Measurements from ENCODE around the gene CPAMD8.
"Not testable (repeated sequence)": the region's sequence is repeated elsewhere in the genome, so short reads cannot be mapped to it uniquely, and the experiment has no call there.

The CPAMD8 gene

DNA sequence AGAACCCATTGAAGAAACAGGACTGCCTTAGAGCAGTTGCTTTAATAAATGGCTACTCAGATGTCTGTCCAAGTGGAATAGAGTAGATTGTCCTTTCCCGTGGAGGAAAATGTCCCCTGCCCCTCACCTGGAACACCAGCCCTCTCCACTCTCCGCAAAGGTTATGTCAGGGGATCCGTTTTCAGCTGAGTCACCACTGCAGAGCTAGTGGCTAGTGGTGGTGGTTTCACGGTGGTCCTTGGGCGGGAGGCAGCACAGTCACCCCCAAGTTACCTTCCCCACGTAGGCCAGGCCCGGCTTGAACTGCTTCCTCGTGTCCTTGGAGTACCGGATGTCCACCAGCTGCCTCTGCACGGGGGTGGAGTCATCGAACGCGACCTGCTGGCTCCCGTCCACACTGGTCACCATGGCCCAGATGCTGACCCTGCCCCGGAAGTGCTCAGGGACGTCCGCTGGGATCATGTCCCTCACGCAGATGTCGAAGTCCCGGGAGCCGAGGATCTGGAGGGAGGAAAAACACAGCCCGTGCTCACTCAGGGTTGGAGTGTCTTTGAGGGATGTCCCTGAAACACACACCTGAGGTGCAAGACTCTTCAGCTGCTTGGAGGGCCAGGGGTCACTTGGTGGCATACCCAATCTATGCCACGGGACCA lies 29.6 kb downstream of the CPAMD8 start:
- not testable (repeated sequence) for DNase-seq

DNA sequence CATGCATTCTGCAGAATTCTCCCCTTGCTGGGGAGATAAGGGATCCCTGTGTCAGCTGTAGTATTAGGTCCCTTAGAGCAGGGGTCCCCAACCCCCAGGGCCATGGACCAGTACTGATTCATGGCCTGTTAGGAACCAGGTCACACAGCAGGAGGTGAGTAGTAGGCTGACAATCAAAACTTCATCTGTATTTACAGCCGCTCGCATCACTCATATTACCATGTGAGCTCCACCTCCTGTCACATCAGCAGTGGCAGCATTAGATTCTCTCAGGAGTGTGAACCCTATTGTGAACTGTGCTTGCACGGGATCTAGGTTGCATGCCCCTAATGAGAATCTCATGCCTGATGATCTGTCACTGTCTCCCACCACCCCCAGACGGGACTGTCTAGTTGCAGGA lies 37.9 kb downstream of the CPAMD8 start:
- DNase-seq: no peak

DNA sequence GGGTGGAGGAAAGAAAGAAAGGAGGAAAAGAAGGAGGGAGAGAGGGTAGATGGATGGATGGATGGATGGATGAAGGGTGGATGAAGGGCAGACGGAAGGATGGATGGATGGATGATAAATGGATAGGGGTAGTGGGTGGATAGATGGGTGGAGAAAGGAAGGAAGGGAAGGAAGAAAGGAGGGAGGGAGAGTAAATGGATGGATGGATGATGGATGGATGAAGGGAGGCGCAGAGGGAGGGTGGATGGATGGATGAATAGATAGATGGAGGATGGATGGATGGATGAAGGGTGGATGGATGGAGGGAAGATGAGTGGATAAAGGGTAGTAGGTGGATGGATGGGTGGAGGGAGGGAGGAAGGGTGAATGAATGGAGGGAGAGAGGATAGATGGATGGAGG lies 41.2 kb downstream of the CPAMD8 start:
- DNase-seq: no peak

DNA sequence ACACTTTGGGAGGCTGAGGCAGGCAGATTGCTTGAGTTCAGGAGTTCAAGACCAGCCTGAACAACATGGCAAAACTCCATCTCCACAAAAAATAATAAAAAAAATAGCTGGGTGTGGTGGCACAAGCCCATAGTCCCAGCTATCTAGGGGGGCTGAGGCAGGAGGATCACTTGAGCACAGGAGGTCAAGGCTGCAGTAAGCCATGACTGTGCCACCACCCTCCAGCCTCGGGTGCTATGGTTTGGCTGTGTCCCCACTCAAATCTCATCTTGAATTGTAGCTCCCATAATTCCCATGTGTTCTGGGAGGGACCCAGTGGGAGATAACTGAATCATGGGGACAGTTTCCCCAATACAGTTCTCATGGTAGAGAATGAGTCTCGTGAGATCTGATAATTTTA lies 44.0 kb downstream of the CPAMD8 start:
- DNase-seq: not testable (repeated sequence)

DNA sequence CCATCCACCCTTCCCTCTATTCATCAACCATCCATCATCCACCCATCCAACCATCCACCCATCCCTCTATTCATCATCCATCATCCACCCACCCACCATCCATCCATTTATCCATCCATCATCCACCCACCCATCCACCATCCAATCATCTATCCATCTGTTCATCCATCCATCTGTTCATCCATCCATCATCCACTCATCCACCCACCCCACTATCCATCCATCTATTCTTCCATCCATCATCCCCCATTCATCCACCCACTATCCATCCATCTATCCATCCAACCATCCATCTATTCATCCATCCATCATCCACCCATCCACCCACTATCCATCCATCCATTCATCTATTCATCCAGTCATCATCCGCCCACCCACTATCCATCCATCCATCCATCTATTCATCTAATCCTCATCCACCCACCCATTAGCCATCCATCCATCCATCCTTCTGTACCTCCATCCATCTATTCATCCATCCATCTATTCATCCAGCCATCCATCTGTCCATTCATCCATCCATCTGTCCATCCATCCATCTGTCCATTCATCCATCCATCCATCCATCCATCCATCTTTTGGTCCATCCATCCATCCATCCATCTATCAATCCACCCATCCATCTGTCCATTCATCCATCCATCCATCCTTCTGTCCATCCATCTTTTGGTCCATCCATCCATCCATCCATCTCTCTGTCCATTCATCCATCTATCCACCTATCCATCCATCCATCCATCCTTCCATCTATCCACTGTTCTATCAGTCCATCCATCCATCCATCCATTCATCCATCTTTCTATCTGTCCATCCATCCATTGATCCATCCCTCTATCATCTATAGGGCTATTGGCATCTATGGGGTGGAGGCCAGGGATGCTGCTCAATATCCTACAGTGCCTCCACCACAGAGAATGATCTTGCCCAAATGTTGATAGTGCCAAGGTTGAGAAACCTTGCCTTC lies 47.5 kb downstream of the CPAMD8 start:
- no peak for DNase-seq

DNA sequence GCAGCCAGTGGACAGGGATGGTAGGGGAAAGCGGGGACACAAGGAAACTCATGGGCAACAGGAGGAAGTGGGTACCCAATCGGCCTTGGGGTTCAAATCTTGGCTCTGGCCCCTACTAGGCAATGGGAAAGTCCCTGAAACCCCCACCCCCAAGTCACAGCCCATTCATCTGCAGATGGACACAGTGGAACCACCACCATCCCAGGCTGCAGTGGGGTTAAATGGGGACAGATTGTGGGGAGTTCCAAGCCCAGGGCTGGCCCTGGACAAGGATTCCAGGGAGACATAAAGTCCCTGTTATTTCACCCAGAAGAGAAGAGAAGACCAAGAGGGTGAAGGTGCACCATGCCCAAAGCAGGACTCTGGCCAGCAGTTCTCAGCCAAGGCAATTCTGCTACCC lies 48.5 kb downstream of the CPAMD8 start:
- DNase-seq: no peak

DNA sequence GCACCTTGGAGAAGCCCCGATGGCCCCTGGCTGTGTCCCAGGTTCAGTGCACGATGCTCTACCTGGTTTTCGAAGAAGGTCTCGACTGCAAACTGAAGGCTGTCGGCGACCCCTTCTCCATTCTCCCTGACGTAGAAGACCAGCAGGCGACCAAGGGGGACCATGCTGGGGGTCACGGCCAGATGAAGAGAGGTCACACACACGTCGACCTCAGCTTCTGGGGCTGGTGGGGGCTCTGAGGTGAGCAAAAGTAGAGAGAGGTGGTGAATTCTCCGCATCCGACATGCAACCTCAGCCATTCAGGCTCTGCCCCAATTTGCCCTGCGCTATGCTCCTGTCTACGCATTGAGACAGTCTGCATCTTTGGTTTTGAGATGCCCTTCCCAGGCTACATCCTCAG lies 49.3 kb downstream of the CPAMD8 start:
- DNase-seq: no peak

DNA sequence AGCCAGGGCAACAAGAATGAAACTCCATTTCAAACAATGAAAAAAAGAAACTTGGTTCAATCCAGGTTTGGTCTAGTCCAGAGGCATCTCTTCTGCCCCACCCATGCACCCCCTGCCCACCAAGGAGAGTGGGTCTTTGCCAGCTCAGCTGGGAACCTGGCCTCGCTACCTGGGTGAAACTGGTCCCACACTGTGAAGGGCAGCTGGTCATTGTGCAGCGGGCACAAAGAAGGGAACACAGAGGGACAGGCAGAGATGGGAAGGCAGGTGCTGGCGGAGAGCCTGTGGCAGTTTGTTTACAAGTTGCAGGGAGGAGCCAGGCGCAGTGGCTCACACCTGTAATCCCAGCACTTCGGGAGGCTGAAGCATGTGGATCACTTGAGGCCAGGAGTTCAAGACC lies 50.2 kb downstream of the CPAMD8 start:
- no peak for DNase-seq

DNA sequence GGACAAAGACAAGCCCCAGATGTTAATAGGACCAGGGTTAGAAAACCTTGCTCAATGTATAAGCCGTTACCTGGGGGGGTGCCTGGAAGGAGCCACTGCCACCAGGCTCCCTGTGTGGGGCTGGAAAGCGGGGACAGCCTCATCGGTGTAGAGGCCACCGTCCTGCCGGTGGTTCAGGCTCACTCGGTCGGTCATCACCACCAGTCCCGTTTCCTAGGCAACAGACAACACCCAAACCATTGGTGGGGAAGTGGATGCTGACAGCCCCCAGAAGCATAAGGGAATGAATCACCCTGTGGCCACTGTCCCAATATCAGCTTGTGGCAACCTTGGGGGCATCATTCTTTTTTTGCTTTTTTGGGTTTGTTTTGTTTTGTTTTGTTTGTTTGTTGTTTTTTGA lies 55.8 kb downstream of the CPAMD8 start:
- DNase-seq: no peak

DNA sequence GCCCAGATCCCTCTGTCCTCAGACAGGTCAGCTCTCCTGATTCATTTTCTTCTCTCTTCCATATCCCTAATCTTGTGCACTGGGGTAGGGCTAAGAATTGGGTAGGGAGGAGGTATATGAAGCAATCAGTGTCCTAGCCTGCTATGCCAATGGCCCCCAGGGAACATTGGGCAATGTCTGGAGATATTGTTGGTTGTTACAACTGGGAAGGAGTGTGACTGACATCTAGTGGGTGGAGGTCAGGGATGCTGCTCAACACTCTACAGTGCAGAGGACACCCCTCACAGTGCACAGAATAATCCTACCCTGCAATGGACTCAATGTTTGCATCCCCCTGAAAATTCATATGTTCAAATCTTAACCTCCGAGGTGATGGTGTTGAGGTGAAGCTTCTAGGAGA lies 57.5 kb downstream of the CPAMD8 start:
- DNase-seq: peak; percentile 19

DNA sequence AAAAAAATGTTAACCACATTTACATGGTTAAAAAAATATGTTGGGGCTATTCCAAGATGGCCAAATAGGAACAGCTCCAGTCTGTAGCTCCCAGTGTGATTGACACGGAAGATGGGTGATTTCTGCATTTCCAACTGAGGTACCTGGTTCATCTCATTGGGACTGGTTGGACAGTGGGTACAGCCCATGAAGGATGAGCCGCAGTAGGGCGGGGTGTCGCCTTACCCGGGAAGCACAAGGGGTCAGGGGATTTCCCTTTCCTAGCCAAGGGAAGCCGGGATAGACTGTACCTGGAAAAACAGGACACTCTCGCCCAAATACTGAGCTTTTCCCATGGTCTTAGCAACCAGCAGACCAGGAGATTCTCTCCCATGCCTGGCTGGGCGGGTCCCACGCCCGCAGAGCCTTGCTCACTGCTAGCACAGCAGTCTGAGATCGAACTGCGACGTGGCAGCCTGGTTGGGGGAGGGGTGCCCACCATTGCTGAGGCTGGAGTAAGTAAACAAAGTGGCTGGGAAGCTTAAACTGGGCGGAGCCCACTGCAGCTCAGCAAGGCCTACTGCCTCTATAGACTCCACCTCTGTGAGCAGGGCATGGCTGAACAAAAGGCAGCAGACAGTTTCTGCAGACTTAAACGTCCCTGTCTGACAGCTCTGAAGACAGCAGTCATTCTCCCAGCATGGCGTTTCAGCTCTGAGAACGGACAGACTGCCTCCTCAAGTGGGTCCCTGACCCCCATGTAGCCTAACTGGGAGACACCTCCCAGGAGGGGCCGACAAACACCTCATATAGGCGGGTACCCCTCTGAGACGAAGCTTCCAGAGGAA lies 65.4 kb downstream of the CPAMD8 start:
- not testable (repeated sequence) for DNase-seq

DNA sequence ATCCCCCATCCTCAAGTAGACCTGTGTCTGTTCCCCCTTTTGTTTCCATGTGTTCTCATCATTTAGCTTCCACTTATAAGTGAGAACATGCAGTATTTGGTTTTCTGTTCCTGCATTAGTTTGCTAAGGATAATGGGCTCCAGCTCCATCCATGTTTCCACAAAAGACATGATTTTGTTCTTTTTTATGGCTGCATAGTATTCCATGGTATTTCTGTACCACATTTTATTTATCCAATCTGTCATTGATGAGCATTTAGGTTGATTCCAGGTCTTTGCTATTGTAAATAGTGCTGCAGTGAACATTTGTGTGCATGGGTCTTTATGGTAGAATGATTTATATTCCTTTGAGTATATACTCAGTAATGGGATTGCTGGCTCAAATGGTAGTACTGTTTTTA lies 68.3 kb downstream of the CPAMD8 start:
- DNase-seq: not testable (repeated sequence)

DNA sequence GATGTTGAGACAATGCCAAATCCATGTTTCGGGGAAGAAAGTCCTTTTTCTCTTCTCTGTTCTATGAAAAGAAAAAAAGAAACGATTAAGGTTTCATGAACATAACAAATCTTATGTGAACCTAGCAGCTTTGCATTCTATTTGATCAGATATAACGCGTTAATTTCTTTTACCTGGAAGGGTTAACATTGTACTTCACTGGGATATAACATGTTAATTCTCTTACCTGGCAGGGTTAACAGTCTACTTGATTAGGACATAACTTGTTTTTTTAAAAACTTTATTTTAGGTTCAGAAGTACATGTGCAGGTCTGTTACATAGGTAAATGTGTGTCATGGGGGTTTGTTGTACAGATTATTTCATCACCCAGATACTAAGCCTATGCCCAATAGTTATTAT lies 68.8 kb downstream of the CPAMD8 start:
- no peak for DNase-seq

DNA sequence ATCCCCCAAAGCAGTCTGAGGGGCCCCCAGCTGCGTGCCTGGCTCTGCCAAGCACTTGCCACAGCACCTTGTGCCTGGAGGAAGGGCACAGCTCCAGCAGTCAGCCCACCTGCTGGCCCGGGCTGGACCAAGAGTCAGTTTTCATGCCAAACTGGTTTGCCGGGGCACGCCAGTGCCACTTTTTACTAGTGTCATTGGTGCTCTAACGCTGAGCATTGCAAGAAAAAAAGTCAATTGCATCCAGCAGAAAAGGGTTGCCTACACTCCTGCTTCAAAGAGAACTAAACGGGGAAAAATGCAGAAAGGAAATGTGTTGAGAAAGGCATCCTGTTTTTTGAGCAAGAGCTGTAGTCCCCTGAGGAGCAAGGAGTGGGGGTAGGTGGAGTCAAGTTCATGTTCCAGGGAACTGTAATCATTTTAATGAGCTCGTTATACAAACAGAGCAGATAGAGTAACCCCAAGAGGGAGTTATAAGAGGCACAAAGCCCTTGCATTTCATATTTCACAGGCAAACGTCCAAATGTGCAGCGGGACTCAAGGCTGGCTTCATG lies 69.4 kb downstream of the CPAMD8 start:
- no peak for DNase-seq

DNA sequence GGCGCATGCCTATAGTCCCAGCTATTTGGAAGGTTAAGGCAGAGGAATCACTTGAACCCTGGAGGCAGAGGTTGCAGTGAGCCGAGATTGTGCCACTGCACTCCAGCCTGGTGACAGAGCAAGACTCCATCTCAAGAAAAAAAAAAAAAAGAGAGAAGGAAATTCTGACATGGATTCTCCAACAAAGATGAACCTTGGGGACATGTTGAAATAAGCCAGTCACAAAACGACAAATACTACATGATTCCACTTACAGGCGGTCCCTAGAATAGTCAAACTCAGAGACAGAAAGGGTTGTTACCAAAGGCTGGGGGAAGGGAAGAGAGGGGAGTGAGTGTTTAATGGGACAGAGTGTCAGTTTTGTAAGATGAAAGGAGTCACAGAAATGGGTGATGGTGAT lies 71.4 kb downstream of the CPAMD8 start:
- no peak for DNase-seq

DNA sequence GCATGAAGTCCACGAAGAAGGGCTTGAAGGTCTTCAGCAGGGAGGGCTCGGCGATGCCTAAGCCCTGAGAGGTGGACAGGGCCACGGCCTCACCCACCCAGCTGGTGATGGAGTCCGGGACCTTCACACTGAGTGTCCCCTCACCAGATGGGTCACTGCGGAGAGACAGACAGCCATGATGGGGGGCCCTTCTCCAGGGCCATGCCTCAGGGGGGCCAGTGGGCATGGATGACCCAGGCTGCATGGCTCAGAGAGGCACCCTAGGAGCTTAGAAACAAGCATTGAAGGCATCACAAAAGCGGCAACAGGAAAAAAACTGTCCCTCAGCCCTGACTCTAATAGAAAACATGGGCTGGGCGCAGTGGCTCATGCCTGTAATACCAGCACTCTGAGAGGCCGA lies 74.6 kb downstream of the CPAMD8 start:
- no peak for DNase-seq

DNA sequence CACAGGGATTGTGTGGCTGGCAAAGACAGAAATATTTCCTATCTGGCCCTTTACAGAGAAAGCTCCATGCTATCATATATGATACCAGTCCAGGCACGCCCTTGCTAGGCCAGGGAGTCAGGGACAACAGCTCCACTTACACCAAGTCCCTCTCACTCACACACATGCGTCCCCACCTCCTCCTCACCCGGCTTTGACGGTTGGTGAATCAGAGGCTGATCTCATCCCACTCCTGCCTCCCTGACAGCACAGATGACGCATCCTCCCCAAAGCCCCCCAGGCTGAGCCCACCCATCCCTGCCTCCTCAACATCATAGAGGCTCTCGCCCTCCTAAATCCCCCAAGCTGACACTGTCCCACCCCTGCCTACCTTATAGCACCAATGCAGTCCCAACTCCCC lies 75.1 kb downstream of the CPAMD8 start:
- DNase-seq: peak; percentile 28

DNA sequence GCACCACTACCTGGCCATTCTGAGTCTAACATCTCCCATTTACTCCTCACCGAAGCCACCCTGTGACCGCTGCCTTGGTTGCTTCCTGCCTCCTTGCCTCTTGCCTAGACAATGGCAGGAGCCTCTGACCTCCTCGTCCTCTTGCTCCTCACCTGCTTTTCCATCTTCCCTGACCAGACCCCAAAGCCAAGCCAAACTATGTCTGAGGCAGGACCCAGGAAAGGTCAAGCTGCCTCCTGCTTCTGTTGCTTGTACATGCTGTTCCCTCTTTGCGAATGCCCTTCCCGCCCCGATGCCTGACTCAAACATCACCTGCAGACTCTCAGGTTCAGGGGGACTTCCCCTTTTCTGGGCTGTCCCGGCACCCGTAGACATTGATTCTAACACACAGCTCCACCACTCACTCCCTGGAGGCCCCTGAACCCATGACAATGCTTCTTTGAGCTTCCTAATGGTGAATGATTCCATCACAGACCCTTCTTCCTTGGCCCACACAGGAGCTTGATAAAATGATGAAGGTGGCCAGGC lies 77.0 kb downstream of the CPAMD8 start:
- no peak for DNase-seq

DNA sequence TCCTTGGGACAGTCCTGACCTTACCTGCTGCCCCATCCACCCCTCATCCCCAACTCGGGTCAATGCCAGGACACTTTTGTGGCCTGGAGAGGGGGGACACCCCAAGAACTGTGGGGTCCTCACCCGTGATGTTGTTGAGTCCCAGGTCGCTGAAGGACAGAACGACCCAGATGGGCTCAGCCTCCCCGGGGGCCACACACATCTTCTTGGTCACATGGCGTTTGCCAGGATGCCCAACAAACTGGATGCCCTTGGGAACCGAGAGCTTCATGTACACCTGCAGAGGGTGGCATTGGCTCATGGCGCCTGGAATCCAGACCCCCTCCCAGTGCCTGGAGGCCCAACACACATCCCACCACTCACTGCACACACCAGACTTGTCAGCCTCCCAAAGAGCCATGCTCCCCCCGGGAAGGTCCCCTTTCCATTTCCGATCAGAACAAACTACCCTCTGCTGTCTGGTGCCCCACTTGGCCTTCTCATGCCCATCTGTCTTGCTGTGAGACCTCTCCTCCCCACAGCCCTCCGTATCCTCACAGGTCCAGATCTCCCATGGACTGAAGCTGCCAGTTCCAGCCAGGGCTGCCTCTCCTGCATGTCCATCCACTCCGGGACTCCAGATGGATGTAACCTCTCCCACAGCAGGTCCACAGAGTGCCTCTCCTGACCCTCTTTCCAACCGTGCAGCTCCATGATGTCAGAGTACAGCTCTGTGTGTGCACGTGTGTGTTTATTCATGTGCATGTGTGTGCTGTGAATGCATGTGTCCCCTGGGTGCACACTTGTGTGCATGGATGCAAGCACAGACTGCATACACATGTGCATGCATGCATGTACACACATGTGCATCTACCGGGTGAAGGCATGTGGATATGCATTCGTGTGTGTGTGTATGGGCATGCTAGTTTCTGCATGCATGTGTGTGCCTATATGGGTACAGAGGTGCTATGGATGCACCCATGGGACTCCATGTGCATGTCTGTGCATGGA lies 79.4 kb downstream of the CPAMD8 start:
- DNase-seq: no peak

DNA sequence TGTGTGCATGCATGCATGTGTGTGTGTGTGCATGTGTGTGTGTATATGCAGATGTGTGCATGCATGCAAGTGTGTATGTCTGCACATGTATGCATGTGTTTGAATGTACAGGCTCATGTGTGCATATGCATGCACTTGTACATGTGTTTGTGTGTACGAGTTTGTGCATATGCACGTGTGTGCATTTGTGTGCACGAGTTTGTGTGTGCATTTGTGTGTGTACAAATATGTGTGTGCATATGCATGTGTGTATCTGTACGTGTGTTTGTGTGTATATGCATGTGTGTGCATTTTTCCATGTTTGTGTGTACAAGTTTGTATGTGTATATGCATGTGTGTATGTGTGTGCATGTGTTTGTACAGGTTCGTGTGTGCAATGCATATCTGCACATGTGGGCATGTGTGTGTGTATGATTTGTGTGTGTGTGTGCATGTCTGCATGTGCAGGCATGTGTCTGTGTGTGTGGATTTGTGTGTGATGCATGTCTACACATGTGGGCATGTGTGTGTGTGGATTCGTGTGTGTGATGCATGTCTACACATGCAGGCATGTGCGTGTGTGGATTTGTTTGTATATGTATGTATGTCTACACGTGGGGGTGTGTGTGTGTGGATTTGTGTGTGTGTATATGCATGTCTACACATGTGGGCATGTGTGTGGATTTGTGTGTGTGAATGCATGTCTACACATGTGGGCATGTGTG lies 80.7 kb downstream of the CPAMD8 start:
- no peak for DNase-seq

DNA sequence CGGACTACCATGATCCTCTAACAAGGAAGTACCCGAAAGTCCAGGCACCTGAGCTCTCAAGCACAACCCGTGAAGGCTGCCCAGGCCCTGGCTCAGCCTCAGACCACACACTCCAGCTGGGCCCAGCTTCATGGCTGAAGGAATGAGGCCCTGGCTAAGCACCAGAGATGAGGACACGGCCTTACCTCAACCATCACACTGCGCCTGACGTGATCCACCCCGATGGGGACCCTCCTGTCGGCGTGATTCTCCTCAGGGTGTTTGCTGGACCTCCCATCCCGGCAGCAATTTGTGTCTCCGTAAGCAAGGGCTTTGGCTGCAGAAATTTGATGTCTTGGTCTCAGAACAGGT lies 81.3 kb downstream of the CPAMD8 start:
- no peak for DNase-seq

All from EL (cell line).